GM18507 (cell line): Measurements from ENCODE around the gene HMG20B.

Experiments used
- DNase-seq: peaks from one replicate; pipeline ENCODE4 v3.0.0; 2011; ENCODE audit warnings: low read depth; ENCODE audit not compliant: insufficient read length; ENCODE audit errors: extremely low spot score
- FAIRE-seq: peaks from 2 replicates; lab custom pipeline; 2011; peaks lifted over from hg19 to GRCh38; lab: Jason Lieb, UNC

The HMG20B gene

GRCh38 chr19:3535981-3536380 lies 36.8 kb upstream of the HMG20B start:
- no peak for FAIRE-seq
- no peak for DNase-seq

- FAIRE-seq (no peak), DNase-seq (no peak)
These were observed 36.2 kb upstream of the HMG20B start for GRCh38 chr19:3536429-3537100.

GRCh38 chr19:3537101-3537437 lies 35.7 kb upstream of the HMG20B start:
- no peak for FAIRE-seq
- no peak for DNase-seq

GRCh38 chr19:3537438-3538240 lies 35.1 kb upstream of the HMG20B start:
- DNase-seq (no peak), FAIRE-seq (no peak)

- FAIRE-seq, result no peak
- DNase-seq, result no peak
These were observed 34.4 kb upstream of the HMG20B start for GRCh38 chr19:3538258-3538929.

- no peak for DNase-seq
- no peak for FAIRE-seq
These were observed 33.6 kb upstream of the HMG20B start, which contains the start of gene TEKTIP1 for GRCh38 chr19:3538965-3539755. TSS of gene TEKTIP1 (plus strand) at chr19:3539174. CDS start at chr19:3539178, 4 bp downstream.

- DNase-seq (no peak), FAIRE-seq (no peak)
These were observed 33.0 kb upstream of the HMG20B start for GRCh38 chr19:3539756-3540118.

GRCh38 chr19:3543150-3544057 lies 29.3 kb upstream of the HMG20B start:
- no peak for FAIRE-seq
- DNase-seq, result no peak

- FAIRE-seq (no peak), DNase-seq (no peak)
These were observed 28.7 kb upstream of the HMG20B start for GRCh38 chr19:3544058-3544376.

- FAIRE-seq, result peak; percentile 68
- peak; percentile 66 for DNase-seq
These were observed 27.7 kb upstream of the HMG20B start for GRCh38 chr19:3544742-3545668.

- no peak for FAIRE-seq
- DNase-seq, result no peak
These were observed 27.1 kb upstream of the HMG20B start for GRCh38 chr19:3545669-3546034.

GRCh38 chr19:3546119-3546518 lies 26.6 kb upstream of the HMG20B start:
- FAIRE-seq, result no peak
- DNase-seq, result no peak

- FAIRE-seq (no peak), DNase-seq (no peak)
These were observed 25.4 kb upstream of the HMG20B start for GRCh38 chr19:3547301-3547731.

GRCh38 chr19:3547767-3548282 lies 24.9 kb upstream of the HMG20B start:
- DNase-seq, result no peak
- no peak for FAIRE-seq

- no peak for FAIRE-seq
These were observed 24.1 kb upstream of the HMG20B start for GRCh38 chr19:3548606-3549005.

GRCh38 chr19:3549816-3550215 lies 22.9 kb upstream of the HMG20B start:
- DNase-seq (no peak), FAIRE-seq (no peak)

More at GRCh38 chr19:3548606-3549005, 24.1 kb upstream of the HMG20B start:
- no peak for DNase-seq

- no peak for FAIRE-seq
These were observed 21.6 kb upstream of the HMG20B start for GRCh38 chr19:3550947-3551791.

More at GRCh38 chr19:3550947-3551791, 21.6 kb upstream of the HMG20B start:
- DNase-seq, result no peak
